GM12801 (cell line): ENCODE measurements around the gene LDLRAP1.

Experiments
- TF ChIP-seq, protein P1 (sequence below): IDR thresholded peaks from one replicate; pipeline ENCODE4 v1.5.1; 2011; ENCODE audit warnings: control low read depth; ENCODE audit not compliant: insufficient read length; ENCODE audit errors: extremely low read depth

LDLRAP1 gene

DNA sequence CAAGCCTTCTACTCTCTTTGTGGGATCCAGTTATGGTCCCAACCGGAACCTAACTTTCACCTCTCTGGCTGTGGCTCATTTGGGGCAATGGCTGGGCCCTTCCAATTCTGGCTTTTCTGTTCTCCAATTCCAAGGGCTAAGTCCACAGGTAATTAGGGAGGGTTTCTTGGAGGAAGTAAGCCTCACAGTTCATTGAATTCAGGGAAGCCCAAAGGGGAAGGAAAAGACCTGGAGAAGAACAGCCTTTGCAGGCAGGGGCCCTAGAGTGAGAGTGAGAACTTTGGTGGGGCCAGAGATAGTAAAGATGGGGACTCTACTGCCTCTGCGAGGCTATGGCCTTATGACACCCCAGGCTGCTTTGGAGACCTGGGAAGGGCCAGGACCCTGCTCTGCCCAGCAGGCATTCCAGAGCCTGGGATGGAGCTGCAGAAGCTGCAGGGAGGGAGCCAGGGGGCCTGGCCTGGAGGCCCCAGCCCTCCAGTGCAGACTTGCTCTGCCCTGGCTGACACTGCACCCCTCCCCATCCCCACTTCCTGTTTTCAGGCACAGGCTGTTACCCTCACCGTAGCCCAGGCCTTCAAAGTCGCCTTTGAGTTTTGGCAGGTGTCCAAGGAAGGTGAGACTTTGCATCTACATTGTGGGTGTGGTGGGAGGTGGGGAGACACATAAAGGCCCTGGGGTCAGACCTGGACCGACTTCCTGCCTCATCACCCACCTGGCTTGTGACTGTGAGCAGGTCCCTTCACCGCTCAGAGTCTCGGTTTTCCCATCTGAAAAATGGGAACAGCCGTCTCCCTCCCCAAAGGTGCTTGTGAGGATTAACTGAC lies 18.9 kb downstream of the LDLRAP1 start:
- TF ChIP-seq, protein P1, sequence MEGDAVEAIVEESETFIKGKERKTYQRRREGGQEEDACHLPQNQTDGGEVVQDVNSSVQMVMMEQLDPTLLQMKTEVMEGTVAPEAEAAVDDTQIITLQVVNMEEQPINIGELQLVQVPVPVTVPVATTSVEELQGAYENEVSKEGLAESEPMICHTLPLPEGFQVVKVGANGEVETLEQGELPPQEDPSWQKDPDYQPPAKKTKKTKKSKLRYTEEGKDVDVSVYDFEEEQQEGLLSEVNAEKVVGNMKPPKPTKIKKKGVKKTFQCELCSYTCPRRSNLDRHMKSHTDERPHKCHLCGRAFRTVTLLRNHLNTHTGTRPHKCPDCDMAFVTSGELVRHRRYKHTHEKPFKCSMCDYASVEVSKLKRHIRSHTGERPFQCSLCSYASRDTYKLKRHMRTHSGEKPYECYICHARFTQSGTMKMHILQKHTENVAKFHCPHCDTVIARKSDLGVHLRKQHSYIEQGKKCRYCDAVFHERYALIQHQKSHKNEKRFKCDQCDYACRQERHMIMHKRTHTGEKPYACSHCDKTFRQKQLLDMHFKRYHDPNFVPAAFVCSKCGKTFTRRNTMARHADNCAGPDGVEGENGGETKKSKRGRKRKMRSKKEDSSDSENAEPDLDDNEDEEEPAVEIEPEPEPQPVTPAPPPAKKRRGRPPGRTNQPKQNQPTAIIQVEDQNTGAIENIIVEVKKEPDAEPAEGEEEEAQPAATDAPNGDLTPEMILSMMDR = no peak

DNA sequence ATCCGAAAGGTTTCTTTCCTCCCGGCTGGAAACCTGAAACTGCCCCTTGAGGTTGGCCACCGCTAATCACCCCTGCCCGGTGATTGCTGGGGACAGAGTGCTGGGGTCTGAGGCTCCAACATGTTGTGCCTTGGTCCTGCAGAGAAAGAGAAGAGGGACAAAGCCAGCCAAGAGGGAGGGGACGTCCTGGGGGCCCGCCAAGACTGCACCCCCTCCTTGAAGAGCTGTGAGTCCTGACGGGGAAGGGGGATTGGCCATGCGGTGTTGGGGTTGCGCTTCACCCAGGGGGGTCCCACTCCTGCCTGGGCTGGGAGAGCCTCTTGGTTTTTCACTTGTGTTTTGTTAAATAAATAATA lies 19.5 kb downstream of the LDLRAP1 start:
- TF ChIP-seq, protein P1 = no peak

DNA sequence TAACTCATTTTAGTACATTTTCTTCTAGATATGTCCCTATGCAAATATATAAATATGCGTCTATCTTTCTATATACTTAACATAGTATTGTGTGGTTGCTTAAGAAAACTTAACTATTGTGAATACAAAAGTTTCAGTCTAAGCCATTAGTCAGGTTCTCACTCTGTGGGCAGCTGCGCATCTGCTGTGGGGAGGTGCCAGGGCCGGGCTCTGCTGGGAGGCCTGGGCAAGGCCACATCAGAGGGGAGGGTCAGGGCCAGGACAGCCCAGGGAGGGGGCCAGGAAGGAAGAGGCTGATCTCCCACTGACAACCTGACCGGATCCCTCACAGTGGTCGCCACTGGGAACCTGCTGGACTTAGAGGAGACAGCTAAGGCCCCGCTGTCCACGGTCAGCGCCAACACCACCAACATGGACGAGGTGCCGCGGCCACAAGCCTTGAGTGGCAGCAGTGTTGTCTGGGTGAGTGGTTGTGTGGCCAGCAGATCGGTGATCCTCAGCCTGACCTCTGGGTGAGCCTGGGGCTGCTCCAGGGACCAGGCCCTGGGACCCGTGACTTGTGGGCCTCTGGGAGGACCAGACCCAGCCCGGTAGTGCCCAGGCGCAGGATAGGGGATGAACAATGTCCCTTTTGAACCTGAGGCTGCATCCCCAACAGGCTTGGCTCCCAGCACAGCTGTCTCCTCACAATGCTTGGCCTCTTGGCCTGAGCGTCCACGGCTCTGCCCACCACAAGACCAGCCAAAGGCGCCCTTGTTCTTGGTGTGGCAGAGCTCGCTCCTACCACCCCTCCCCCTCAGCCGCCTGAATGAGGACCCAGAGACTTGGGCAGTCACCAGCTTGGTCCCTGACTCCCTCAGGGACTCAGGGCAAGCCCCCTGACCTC lies 20.2 kb downstream of the LDLRAP1 start:
- TF ChIP-seq, protein P1 = no peak

DNA sequence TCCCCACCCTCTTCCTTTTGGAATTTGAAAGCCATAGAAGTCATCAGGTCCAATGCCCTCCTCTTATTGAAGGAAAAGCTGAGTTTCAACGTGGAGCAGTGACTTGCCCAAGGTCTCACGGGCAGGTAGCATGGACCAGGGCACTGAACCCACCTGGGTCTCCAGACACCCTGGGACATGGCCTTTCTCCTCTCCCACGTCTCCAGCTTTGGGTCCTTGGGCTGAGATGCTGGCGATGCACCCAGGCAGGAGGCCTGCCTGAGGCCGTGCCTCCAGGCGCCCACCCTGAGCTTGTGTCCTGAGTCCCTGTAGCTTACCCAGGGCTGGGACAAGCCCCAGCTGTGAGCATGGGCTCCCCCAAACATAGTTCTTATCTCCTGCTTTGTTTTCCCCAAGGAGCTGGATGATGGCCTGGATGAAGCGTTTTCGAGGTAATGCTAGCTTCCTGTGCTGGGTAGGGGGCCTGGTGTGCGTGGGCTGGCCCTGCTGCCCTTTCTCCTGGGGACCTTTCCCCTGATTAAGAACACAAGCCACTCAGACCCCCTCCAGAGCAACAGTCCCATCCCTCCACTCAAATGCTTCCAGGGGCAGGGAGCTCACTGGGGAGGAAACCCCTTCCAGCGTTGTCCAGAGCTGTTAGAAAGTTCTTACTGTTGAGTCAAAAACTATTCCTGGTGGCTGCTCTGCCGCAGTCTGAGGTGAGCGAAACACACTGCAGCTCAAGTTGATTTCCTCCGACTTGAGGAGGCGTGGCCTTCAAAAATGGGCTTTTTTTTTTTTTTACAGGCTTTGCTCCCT lies 21.6 kb downstream of the LDLRAP1 start:
- TF ChIP-seq, protein P1 = no peak

DNA sequence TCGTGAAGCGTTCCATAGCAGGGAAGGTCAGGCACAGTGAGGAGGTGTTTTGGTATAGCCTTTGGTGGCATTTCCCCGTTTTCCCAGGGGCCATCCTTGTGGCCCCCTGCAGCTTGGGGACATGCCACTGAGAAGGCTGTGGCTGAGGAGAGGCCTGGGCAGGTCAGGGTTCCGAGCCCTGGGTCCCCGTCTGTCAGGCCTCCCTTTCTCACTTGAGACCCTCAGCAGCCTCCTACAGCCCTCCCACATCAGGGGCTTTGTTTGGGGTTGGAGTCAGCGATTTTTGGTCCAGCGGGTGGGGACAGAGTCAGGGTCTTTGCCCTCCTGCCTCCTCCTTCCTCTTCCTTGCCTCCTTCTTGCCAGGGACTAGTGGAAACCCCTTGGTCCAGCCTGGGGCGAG lies 22.2 kb downstream of the LDLRAP1 start:
- TF ChIP-seq, protein P1 = no peak

DNA sequence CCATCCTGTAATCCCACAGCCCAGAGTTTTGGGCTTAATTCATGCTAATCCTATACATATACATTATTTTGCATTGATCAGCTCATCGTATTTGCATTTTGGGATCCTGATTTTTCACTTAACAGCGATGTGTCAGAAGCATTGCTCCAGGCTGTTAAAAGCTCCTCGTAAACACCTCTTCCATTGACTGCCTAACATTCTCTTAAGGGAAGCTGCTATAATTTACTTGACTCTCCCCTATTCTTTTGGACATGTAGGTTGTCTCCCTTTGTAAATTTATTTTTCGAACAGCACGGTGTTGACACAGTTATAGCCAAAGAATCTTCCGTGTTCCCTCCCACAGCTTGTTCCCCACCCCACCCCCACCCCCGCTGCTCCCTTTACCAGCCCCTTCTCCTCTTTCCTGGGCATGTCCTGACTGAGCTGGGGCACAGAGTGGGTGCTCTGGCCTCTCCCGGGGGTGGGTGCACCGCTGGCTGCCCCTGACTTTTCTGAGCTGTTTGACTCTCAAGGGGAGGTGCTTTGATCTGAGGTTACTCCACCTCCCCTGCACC lies 22.8 kb downstream of the LDLRAP1 start:
- TF ChIP-seq, protein P1 = no peak
